GM18861 (cell line): ENCODE data around the gene PCNT.

Source experiments
- ATAC-seq: cut with Tn5 transposase; IDR thresholded peaks from one replicate; pipeline ENCODE4 v1.9.1; 2021; ENCODE audit not compliant: unreplicated experiment

The PCNT gene

DNA sequence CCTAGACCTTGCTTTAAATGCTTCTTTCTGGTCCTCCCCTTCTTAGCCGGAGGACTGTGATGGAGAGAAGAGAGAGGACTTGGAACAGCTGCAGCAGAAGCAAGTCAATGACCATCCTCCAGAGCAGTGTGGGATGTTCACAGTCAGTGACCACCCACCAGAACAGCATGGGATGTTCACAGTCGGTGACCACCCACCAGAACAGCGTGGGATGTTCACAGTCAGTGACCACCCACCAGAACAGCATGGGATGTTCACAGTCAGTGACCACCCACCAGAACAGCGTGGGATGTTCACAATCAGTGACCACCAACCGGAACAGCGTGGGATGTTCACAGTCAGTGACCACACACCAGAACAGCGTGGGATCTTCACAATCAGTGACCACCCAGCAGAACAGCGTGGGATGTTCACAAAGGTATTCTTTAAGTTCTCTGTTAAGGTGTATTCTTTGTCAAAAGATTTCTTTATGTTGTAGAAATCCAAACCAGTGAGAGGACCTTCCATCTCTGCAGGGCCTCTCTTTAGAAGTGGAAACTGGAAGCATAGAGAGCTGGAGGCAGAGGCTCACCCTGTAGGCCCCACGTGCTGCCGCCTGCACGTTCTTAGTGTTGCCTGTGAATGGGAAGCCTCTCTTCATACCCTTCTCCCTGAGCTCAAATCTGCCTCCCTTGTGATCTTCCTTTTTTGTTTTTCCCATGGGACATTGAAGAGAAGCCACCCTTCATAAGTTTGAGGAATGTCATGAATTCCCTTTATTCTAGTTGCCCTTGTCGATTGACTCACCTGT lies 10.6 kb downstream of the PCNT start:
- ATAC-seq = no peak

DNA sequence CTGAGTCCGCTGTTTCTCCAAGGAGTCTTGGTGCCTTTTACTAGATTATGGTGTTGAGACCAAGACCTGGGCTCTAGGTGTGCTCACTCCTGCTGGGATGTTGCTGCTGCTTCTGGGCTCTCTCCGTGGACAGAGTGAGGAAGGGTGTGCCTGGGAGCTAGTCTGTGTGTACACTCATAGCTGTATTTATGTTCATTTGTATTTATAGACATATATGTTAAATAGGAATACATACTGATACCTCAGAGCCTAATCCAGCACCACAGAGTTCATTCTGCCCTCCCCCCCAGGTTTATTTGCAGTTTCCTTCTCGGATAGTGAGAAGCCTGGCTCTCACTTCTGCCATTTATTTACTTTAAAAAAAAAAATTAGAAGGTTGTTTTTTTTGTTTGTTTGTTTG lies 12.6 kb downstream of the PCNT start:
- ATAC-seq = no peak

DNA sequence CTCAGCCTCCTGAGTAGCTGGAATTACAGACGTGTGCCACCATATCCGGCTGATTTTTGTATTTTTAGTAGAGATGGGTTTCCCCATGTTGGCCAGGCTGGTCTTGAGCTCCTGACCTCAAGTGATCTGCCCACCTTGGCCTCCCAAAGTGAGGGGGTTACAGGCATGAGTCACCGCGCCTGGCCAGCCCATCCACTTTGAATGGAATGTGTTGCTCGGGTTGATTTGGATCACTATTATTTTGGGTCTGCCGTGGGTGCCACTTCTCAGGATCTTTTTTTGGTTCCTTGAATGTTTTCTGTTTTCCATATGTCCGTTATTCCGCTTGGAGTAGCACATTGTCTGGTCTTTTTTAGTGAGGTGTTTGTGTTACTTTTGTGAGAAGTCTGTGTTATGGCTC lies 17.0 kb downstream of the PCNT start:
- ATAC-seq = no peak

DNA sequence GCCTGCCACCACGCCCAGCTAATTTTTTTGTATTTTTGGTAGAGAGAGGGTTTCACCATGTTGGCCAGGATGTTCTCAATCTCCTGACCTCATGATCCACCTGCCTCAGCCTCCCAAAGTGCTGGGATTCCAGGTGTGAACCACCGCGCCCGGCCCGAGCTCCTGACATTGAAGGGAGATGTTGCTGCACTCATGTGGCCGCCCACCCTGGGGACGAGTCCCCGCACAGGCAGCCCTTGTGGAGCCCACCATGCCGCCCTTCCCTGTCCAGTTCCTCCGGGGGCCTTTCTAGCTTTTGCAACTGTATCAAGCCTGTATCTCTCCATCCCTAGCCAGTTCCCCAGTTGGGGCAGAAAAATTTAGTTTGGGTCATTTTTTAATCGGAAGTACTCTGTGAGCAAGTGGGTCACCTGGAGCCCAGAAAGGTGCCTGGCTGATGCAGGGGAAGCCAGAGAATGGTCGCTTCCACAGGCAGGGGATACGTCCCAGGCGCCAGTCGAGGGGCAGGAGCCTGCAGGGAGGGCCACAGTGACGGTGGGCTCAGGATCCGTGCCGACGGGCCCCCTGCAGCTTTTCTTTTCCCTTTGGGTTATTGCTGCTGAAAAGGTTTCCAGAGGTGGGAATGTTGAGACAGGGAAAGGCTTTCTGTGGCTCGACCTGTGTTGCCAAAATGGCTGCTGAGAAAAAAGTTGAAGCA lies 20.4 kb downstream of the PCNT start:
- ATAC-seq = no peak

DNA sequence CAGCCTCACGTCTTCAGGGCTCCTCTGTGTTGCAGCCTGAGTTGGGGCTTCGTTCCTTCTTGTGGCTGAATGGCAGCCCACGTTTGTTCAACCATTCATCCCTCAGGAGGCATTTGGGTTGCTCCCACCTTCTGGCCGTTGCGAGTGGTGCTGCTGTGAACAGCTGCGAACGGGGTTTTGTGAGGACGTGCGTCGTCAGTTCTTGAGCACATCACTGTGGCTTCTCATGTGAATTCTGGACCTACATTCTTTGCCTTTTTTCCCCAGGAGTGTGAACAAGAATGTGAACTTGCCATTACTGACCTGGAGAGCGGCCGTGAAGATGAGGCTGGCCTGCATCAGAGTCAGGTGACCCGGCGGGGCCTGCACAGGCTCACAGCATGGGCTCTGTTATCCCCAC lies 21.9 kb downstream of the PCNT start:
- no peak for ATAC-seq

DNA sequence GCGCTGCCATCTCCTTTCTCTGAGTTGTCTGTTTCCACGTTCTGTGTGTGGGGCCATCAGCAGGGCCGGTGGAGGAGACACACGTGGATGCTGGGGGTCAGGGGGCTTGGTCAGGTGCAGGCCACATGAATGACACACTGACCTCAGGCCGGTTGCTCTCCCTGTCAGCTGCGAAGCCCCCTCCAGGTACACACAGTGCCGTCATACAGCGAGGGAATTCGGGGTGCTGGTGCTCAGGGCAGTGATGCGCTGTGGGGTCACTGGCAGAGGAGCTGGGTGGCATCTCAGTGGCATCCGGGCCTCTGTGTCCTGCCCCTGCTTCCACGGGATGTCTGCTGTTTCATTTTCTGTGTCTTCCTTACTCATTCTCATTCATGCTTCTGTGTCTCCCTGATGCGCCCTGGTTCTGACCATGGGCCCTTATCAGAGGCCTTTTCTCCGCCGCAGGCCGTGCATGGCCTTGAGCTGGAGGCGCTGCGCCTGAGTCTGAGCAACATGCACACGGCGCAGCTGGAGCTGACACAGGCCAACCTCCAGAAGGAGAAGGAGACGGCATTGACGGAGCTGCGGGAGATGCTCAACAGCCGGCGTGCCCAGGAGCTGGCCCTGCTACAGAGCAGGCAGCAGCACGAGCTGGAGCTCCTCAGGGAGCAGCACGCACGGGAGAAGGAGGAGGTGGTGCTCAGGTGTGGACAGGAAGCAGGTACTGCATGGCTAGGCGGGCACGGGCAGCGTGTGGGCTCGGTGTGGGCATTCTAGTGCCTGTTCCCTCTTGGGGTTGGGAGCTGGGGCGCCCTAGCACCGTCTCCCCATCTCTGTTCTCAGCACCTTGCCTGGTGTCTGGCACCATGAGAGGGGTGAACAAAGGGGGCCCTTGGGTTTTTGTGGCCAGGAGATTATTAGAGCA lies 22.6 kb downstream of the PCNT start:
- ATAC-seq = no peak

DNA sequence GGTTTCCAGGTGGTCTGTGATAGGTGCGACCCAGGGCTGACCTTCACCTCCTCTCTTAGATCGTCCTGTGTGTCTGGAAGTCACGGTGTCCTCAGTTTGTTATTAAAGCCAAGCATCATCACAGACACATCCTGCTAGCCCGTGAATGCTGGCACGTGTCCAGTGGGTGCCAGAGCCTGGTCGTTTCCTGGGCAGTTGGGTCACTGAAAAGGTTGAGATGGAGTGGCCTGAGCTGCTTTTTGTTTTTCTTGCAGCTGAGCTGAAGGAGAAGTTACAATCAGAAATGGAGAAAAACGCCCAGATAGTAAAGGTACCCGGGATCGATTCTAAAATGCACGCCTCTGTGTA lies 23.2 kb downstream of the PCNT start:
- no peak for ATAC-seq

DNA sequence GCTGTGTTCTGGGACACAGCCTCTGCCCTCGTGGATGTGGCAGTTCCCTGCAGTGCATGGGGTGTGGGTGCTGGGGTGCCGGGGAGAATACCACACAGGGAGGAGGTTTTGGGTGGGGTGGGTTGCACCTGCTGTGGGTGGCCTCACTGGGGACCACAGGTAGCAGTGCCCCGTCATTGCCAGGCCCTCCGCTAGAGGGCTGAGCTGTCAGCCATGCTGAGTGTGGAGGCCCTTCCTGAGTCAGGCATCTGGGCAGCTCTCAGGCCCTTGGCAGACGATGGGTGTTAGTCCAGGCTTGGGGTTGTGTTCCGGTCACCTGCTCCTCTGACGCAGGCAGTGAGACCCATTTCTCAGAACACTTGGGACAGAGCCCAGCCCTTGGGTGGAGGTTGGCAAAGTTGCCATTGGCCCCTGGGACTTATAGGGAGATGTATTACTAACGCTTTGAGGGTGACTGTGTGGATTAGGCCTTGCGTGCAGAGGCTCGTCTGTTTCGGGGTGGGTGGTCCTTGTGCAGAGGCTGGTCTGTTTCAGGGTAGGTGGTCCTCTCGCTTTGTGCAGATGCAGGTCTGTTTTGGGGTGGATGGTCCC lies 23.9 kb downstream of the PCNT start:
- no peak for ATAC-seq

DNA sequence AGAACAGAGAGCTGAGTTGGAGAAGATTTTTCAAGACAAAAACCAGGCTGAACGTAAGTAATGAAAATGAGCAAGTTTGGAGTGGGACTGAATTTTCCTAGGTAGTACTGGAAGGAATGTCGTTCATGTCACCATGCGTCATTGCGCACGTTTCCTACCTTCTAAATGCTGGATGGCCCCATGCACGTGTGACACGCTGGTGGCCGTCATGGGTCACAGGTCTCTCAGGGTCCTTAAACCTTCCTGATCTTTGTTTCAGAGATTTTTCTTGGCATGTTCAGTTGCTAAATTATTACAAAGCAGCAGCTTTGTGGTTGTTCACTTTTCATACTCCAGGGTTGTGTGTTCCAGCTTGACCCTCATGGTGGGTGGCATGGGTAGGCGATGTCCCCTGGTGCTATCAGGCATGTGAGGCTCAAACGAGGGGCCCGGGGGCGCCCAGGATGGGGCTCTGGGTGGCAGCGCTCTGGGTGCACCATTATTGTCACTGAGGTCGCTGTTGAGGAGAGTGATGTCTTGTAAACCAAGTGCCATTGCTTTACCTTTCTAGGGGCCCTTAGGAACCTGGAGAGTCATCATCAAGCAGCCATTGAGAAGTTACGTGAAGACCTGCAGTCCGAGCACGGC lies 25.3 kb downstream of the PCNT start:
- no peak for ATAC-seq

DNA sequence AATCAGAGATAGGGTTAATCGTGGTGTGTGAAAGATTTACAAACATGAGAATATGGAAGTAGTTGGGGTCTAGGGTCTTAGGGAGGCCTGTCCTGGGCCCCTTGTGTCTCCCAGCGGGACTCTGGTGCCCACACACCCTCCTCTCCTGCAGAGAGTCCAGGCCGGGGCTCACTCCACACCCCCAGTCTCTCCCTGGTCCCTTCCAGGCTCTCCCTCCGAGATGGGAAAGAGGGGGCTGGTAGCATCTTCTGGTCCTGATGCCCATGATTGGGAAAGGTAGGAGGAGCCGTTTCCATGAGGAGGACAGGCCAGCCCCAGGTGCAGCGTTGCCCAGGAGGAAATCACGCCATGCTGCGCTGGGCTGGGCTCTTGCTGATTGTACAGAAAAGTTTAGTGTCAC lies 26.6 kb downstream of the PCNT start:
- no peak for ATAC-seq

DNA sequence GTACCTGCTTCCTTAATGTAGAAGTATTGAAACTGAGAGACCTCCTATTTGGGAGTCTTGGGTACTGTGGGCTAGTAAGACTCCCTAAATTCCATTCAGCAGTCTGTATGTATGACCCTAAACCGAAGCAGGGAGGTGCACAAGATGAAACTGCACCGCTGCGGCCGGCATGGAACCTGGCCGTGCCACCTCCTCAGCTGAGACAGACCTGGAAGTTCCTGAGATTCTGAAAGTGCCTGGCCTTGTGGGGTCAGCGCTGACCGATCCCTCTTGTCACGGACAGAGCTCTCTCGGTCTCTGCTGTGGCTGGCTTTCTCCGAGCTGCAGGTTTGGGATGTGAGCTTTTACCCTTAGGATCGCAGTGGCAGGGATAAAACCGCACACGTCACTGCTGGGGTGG lies 27.0 kb downstream of the PCNT start:
- ATAC-seq = no peak

DNA sequence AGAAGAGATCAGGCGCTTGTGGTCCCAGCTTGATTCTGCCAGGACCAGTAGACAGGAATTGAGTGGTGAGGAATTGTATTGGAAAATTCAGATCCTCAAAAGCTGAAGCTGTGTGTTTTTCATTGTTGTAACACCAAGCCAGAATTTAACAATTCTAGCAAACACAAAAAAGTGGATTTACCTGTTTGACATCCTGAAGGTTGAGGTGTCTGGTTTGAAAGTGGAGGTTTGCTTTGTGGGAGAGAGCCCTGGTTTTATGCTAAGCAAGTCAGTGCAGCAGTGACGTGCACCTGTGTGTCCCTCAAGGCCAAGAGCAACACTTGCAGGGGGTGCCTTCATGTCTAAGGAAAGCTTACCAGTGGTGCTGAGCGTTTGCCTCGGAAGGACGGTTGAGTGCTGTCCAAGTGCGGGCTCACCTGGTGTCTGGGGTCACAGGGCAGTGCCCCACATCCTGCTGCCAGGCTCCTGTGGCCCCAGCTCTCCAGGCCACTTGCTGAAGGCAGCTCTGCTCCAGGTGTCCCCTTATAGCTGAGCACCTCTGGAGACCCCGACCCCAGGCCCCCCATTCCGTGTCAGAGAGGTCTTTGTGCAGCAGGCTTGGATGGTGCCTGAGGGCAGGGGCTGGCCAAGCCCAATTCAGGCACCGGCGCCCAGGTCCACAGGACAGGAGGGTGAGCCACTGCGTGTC lies 27.7 kb downstream of the PCNT start:
- no peak for ATAC-seq

DNA sequence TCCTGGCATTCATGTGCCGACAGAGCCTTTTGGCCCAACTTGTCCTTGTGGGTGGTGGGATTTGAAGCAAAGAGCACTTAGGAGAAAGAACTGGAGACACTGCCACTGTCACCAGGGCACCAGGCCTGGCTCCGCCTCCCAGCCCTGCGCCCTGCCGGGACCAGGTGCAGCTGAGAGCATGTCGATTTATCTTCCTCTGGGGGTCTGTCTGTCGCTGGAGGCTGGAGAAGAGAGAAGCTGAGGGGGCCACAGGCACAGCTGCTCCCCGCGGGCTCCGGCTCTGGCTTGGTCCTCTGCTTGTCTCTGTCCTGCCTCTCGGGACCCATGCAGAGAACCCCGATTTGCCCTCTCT lies 28.2 kb downstream of the PCNT start:
- no peak for ATAC-seq

DNA sequence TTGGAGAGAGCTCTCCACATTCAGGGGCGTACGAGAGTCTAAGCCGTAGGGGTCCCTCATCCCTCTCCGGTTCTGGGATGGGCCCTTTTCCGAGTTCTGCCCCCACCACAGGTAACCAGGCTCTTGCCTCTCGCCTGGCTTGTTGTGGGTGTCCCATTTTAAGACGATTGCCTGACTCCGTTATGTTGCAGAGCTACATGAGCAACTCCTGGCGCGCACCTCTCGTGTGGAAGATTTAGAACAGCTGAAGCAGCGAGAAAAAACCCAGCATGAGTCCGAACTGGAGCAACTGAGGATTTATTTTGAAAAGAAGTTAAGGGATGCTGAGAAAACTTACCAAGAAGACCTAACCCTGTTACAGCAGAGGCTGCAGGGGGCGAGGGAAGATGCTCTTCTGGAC lies 29.0 kb downstream of the PCNT start:
- ATAC-seq = no peak

DNA sequence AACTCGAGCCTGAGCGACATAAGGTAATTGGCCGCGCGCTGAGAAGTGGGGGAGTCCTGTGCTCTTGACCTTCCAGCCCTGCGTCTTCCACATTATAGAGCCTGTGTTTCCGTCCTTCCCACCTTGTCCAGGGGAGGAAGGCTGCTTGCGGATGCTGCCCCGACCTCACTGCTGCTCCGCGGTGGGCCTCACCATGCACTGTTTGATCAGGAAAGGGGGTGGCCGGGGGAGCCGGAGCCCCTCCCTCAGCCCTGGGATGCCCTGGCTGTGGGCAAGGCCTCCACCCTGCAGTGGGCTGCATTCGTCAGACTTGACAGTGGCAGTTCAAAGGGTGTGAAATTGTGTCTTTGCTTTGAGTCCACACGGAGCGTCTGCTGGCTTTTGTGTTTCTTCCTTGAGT lies 30.1 kb downstream of the PCNT start:
- ATAC-seq = no peak

DNA sequence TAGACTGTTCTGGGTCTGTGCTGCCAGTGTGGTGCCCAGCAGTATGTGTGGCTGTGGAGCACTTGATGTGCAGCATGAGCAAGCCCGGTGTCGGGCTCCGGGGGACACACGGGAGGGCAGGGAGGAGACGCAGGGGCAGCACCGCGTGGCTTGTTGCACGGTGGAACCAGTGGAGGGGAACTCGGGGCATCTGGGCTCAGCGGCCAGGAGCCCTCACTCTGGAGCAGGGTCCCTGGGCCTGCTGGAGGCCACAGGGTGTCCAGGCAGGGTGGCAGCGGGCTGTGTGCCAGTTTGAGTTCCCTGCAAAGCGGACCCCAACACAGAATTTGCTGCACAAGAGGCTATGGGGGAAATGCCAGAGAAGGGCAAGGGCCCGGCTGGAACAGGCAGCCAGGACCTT lies 30.6 kb downstream of the PCNT start:
- ATAC-seq = no peak

DNA sequence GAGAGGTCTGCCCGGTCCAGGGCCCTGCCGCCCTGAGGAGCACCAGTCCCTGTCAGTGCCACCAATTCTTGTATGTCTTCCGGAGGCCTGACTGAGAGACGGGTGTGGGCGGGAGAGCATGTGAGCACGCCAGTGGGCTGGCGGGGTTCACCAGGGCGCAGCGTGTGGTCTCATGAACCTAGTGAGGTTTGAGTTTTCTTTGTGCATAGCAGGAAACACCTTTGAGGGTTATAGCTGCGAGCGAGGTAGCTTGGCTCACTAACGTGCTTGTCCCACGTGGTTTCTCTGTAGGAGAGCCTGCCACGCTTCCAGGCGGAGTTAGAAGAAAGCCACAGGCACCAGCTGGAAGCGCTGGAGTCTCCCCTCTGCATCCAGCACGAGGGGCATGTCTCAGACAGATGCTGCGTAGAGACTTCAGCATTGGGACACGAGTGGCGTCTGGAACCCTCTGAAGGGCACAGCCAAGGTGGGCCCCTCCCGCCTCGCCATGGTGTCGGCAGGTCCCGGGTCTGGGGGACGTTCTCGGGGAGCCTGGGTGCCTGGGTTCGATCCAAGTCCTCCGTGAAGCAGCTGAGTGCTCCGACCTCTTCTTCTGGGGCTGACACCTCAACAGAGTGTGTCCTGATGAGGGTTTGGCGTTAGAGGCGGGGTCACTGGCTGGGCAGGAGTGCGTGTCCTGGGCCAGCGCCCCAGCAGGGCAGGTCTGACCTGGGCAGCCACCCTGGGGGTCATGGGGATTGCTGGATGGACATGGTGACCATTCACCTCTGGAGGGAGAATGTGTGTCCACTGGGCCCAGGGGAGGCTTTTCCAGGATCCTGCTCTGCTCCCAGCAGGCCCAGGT lies 31.4 kb downstream of the PCNT start:
- no peak for ATAC-seq

DNA sequence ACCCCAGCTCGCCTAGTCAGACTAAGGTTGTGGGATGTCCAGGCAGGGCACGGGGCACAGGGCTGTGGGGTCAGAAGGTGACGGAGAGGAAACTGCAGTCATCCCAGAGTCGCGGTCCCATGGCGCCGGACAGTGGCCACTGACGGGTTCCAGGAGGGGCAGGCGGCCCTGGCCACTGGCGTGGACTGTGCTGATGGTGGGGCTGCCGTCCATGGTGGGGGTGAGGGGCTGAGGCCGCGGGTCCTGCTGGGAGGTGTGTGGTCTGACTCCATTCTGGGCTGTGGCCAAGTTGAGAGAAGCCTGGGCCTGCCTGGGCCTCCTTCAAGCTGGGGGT lies 32.0 kb downstream of the PCNT start:
- no peak for ATAC-seq

DNA sequence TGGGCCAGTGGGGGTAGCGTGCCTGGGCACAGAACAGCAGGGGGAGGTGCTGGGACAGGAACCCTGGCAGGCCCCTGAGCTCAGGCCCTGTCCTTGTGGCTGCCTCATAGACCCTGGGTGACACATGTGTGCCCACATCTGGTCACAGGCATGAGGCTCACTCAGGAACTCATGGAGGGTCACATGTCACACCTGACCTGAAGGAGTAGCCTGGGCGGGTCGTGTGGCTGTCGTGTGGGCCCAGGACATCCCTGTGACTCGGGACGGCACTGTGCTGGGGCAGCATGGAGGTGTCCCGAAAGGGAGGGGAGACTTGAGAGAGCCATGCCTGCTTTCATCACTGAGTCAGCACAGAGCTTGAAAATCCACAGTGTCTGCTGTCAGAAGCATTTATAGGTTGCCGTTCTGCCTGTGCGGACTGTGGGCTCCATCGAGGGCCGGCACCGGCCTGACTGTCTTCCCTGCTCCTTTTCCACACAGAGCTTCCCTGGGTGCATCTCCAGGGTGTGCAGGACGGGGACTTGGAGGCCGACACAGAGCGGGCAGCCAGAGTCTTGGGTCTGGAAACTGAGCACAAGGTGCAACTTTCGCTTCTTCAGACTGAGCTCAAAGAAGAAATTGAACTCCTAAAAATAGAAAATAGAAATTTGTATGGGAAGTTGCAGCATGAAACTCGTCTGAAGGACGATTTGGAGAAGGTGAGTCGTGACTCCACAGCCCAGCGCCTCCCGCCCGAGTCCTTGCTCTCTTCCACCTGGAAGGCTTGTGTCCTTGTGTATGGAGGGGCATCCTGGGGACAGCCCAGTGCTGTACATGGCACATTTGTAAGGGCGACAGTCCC lies 32.8 kb downstream of the PCNT start:
- ATAC-seq = no peak
